Stomach (tissue), 9 donors: ENCODE results near the gene HNRNPF. TPM values are rescaled to one million over a fixed set of nuclear protein-coding genes. Genes with fewer than 3 reads are reported as not detected.

Source experiments
- DNase-seq, 2 donors: peaks; one replicate each; pipeline versions ENCODE4 v3.0.0 to v3.0.0-alpha.2; 2013 to 2019
- H3K27ac ChIP-seq, 5 donors: fragments of 200-600 bp in 4 of 5; sonication (generic) in 4 of 5; one replicate each; pipeline ENCODE4 v1.5.1; 2013 to 2019; ENCODE audit warnings: mild to moderate bottlenecking in 1 of 5, moderate library complexity in 1 of 5
- H3K27me3 ChIP-seq, 3 donors: fragments of 200-600 bp; sonication (generic); one replicate each; pipeline ENCODE4 v1.5.1; 2017 to 2019; ENCODE audit warnings: mixed run types in 1 of 3
- H3K36me3 ChIP-seq, 4 donors: fragments of 200-600 bp; sonication (generic); 1 replicate in 3 of 4; 2 replicates in 1 of 4; pipeline ENCODE4 v1.5.1; 2016 to 2019
- H3K4me1 ChIP-seq, 4 donors: fragments of 200-600 bp; sonication (generic); one replicate each; pipeline ENCODE4 v1.5.1; 2016 to 2019
- H3K4me3 ChIP-seq, 4 donors: fragments of 200-600 bp; sonication (generic) in 3 of 4; one replicate each; pipeline ENCODE4 v1.5.1; 2016 to 2019; ENCODE audit warnings: mild to moderate bottlenecking in 1 of 4
- H3K9me3 ChIP-seq, 4 donors: fragments of 200-600 bp; sonication (generic); one replicate each; pipeline ENCODE4 v1.5.1; 2016 to 2019
- EP300 ChIP-seq: sonication (generic); formaldehyde crosslinking; IDR thresholded peaks from one replicate; pipeline ENCODE4 v1.6.1; 2017; ENCODE audit warnings: antibody characterized with exemption
- POLR2A ChIP-seq, 4 donors: fragments of 450-650 bp; IDR thresholded peaks; one replicate each; pipeline ENCODE4 v1.6.1; 2016; ENCODE audit warnings: antibody characterized with exemption in 4 of 4, control low read depth in 2 of 4, mild to moderate bottlenecking in 1 of 4, moderate library complexity in 1 of 4
- POLR2AphosphoS5 ChIP-seq, 3 donors: sonication (generic); formaldehyde crosslinking; IDR thresholded peaks; one replicate each; pipeline ENCODE4 v1.6.1; 2016; ENCODE audit warnings: antibody characterized with exemption in 3 of 3
- WGBS, 5 donors: extraction: QIAGEN DNeasy Blood & Tissue Kit in 3 of 5; methylation state at CpG; one replicate each; pipeline versions ENCODE4 v1.1.5 to v1.1.7; 2013 to 2018; 5-methylcytosine and 5-hydroxymethylcytosine counted together
- intact Hi-C: fragments of 100-400 bp; cut with DNase I; formaldehyde crosslinking; loops from one replicate; pipeline ENCODE4 v1.15.1; 2023; ENCODE audit warnings: low total_unique reads
- polyA plus RNA-seq, 3 donors: library from polyadenylated mRNA; stranded (reverse); fragments of 200-250 nt; gene quantifications; one replicate each; pipeline ENCODE4 v1.2.3, GENCODE V29; 2013
- total RNA-seq, 5 donors: library from RNA; depleted of rRNA; stranded (reverse); fragments of >200 nt; gene quantifications; one replicate each; pipeline versions ENCODE4 v1.1.0 to v1.2.3, GENCODE V29; 2014 to 2016
- TF ChIP-seq, protein P1 (sequence below), 7 experiments: fragments of 450-650 bp in 4 of 7; fragments of 200-600 bp in 3 of 7; sonication (generic) in 3 of 7; IDR thresholded peaks; one replicate each; pipeline ENCODE4 v1.5.1; 2016 to 2019; ENCODE audit warnings: antibody characterized with exemption in 7 of 7, control low read depth in 2 of 7, mild to moderate bottlenecking in 1 of 7
- donor health status: healthy with polysubstance abuse.
- donor health status: Bipolar disorder and iron deficiency.
- donor health status: healthy.

Gene HNRNPF
- total and polyA plus RNA-seq, 8 donors: 36.2 to 169 (median 87.3) TPM

DNA sequence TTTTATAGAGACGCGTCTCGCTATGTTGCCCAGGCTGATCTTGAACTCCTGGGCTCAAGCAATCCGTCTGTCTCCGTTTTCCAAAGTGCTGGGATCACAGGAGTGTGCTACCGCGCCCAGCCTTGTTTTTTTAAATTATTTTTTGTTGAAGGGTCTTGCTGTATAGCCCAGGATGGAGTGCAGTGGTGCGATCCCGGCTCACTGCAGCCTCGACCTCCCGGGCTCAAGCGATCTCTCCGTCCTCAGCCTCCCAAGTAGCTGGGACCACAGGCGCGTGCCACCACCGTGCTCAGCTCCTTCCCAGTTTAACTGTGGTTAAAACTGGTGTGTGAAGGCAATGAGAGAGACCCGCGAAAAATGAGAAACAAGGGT lies 11.0 kb upstream of the HNRNPF start:
- H3K4me3 ChIP-seq: peak overlapping the region; percentile 52 to 61 (median 58)
- H3K27me3 ChIP-seq: no peaks in the 10 kb centered on the region
- intact Hi-C loops: no loop called here
- peaks cover 14 to 27% (median 21%) of the 10 kb centered on the region in 4 donors for H3K4me1 ChIP-seq
- H3K9me3 ChIP-seq: no peaks in the 10 kb centered on the region
- no peak for DNase-seq
- H3K27ac ChIP-seq: peak overlapping the region; percentile 90 to 99 (median 96)
- no peaks in the 10 kb centered on the region for H3K36me3 ChIP-seq
- 55 to 66% (median 58%) methylated on average over 18 of the region's 18 CpGs for WGBS, 5 donors
- no peak for TF ChIP-seq POLR2A (IDR thresholded peaks at IDR 0.05)
- TF ChIP-seq, protein P1, sequence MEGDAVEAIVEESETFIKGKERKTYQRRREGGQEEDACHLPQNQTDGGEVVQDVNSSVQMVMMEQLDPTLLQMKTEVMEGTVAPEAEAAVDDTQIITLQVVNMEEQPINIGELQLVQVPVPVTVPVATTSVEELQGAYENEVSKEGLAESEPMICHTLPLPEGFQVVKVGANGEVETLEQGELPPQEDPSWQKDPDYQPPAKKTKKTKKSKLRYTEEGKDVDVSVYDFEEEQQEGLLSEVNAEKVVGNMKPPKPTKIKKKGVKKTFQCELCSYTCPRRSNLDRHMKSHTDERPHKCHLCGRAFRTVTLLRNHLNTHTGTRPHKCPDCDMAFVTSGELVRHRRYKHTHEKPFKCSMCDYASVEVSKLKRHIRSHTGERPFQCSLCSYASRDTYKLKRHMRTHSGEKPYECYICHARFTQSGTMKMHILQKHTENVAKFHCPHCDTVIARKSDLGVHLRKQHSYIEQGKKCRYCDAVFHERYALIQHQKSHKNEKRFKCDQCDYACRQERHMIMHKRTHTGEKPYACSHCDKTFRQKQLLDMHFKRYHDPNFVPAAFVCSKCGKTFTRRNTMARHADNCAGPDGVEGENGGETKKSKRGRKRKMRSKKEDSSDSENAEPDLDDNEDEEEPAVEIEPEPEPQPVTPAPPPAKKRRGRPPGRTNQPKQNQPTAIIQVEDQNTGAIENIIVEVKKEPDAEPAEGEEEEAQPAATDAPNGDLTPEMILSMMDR (IDR thresholded peaks at IDR 0.05): no peak
- TF ChIP-seq POLR2AphosphoS5 (IDR thresholded peaks at IDR 0.05): no peak
- TF ChIP-seq EP300: no peak

DNA sequence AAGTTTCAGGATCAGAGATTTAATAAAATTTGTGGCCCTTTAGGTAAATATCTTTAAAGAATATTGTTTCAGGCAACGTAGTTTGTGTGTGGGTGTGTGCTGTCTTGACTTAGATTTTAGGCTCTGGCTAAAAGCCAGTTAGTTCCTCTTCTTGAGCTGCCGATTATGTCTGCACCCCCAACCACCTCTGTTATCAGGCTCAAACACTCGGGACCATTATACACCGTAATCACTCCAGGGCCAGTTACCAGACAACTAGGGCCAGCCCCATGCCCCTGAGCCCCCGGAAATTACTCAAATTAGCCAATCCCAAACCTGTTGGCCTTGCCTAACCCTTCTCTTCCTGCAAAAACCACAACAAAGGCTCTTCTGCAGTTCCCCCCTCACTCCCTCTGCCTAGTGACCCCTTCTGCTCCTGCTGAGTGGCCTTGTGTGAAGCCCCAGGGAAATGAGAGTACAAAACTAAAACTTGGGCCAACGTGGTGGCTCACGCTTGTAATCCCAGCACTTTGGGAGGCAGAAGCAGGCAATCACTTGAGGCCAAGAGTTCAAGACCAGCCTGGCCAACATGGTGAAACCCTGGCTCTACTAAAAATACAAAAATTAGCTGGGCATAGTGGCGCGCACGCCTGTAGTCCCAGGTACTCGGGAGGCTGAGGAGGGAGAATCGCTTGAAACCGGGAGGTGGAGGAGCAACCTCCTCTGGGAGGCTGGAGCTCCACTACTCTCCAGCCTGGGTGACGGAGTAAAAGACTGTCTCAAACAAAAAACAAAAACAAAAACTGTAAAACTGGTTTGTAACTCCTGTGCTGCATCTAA lies 9.2 kb upstream of the HNRNPF start:
- no peaks in the 10 kb centered on the region for H3K36me3 ChIP-seq
- 62 to 70% (median 65%) methylated on average over 14 of the region's 14 CpGs for WGBS, 5 donors
- intact Hi-C loops: no loop called here
- DNase-seq: peak in 1 of 2 donors; percentile 67
- H3K4me1 ChIP-seq: peaks cover 14 to 27% (median 21%) of the 10 kb centered on the region in 4 donors
- TF ChIP-seq, protein P1 (IDR thresholded peaks at IDR 0.05): no peak
- no peak overlapping the region for H3K4me3 ChIP-seq
- no peaks in the 10 kb centered on the region for H3K9me3 ChIP-seq
- H3K27ac ChIP-seq: peak overlapping the region in 3 of 5 donors; percentile 31 to 64 (median 60)
- no peaks in the 10 kb centered on the region for H3K27me3 ChIP-seq

DNA sequence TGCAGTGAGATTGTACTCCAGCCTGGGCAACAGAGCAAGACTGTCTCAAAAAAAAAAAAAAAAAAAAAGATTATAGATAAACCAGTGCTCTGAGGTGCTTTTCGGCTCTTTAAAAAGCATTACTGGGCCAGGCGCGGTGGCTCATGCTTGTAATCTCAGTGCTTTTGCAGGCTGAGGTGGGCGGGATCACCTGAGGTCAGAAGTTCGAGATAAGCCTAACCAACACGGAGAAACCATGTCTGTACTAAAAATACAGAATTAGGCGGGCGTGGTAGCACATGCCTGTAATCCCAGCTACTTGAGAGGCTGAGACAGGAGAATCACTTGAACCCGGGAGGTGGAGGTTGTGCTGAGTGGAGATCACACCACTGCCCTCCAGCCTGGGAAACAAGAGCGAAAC lies 6.6 kb upstream of the HNRNPF start:
- H3K9me3 ChIP-seq: no peaks in the 10 kb centered on the region
- H3K4me3 ChIP-seq: no peak overlapping the region
- peak in 1 of 2 donors; percentile 49 for DNase-seq
- H3K27me3 ChIP-seq: no peaks in the 10 kb centered on the region
- peaks cover 6 to 16% (median 11%) of the 10 kb centered on the region in 4 donors for H3K4me1 ChIP-seq
- no peak overlapping the region for H3K27ac ChIP-seq
- 41 to 66% (median 60%) methylated on average over 10 of the region's 10 CpGs for WGBS, 5 donors
- H3K36me3 ChIP-seq: no peaks in the 10 kb centered on the region
- TF ChIP-seq POLR2A (IDR thresholded peaks at IDR 0.05): no peak
- TF ChIP-seq EP300: no peak
- no peak for TF ChIP-seq POLR2AphosphoS5 (IDR thresholded peaks at IDR 0.05)
- TF ChIP-seq, protein P1 (IDR thresholded peaks at IDR 0.05): no peak
- intact Hi-C loops: no loop called here

DNA sequence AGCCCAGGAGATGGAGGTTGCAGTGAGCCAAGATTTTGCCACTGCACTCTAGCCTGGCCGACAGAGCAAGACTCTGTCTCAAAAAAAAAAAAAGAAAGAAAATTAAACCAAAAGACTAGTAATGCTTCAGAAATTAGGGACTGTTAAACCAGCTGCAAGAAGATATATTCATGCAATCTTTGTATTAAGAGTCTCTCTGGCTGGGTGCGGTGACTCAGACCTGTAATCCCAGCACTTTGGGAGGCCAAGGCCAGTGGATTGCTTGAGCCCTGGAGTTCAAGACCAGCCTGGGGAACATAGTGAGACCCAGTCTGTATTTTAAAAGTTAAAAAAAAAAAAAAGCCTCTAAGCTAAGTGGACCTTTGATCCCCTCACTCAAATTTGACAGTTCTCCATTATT lies 2.5 kb upstream of the HNRNPF start:
- intact Hi-C loops: no loop called here
- WGBS, 5 donors: 75 to 86% (median 78%) methylated on average over 2 of the region's 2 CpGs

More for the DNA sequence above, 2.5 kb upstream of the HNRNPF start:
- no peaks in the 10 kb centered on the region for H3K27me3 ChIP-seq
- no peaks in the 10 kb centered on the region for H3K9me3 ChIP-seq
- peaks cover 2 to 14% (median 8%) of the 10 kb centered on the region in 4 donors for H3K4me1 ChIP-seq
- no peak for TF ChIP-seq POLR2AphosphoS5 (IDR thresholded peaks at IDR 0.05)
- TF ChIP-seq, protein P1 (IDR thresholded peaks at IDR 0.05): no peak
- H3K36me3 ChIP-seq: no peaks in the 10 kb centered on the region
- H3K4me3 ChIP-seq: no peak overlapping the region
- DNase-seq: no peak
- no peak overlapping the region for H3K27ac ChIP-seq
